GM21381 (cell line): ENCODE measurements around the gene SS18L1.
"Not testable (repeated sequence)": the region's sequence is repeated elsewhere in the genome, so short reads cannot be mapped to it uniquely, and the experiment has no call there.

Source experiments
- ATAC-seq: cut with Tn5 transposase; IDR thresholded peaks from one replicate; pipeline ENCODE4 v1.9.1; 2021; ENCODE audit warnings: mild to moderate bottlenecking, moderate library complexity; ENCODE audit not compliant: unreplicated experiment

Gene SS18L1

GRCh38 chr20:62136283-62137091, 7.1 kb upstream of the SS18L1 start:
- ATAC-seq = no peak

- no peak for ATAC-seq
These were observed 6.5 kb upstream of the SS18L1 start for GRCh38 chr20:62137092-62137384.

- ATAC-seq = no peak
These were observed 5.9 kb upstream of the SS18L1 start for GRCh38 chr20:62137478-62138203.

- no peak for ATAC-seq
These were observed 5.4 kb upstream of the SS18L1 start for GRCh38 chr20:62138204-62138543.

GRCh38 chr20:62138912-62139311, 4.7 kb upstream of the SS18L1 start:
- no peak for ATAC-seq

GRCh38 chr20:62139636-62140035, 3.9 kb upstream of the SS18L1 start:
- ATAC-seq = no peak

GRCh38 chr20:62141043-62141396, 2.5 kb upstream of the SS18L1 start:
- ATAC-seq = no peak

GRCh38 chr20:62141397-62142251, 1.9 kb upstream of the SS18L1 start:
- ATAC-seq = no peak

- peak; percentile 11 for ATAC-seq
These were observed 1.1 kb upstream of the SS18L1 start for GRCh38 chr20:62142252-62143080.

GRCh38 chr20:62143957-62144825, 622 bp downstream of the SS18L1 start:
- ATAC-seq = peak; percentile 27

GRCh38 chr20:62145688-62146018, 2.1 kb downstream of the SS18L1 start:
- ATAC-seq = no peak

- no peak for ATAC-seq
These were observed 2.6 kb downstream of the SS18L1 start for GRCh38 chr20:62146019-62146755.

GRCh38 chr20:62147125-62147524, 3.6 kb downstream of the SS18L1 start:
- no peak for ATAC-seq

GRCh38 chr20:62147528-62147927, 4.0 kb downstream of the SS18L1 start:
- no peak for ATAC-seq

- ATAC-seq = not testable (repeated sequence)
These were observed 4.8 kb downstream of the SS18L1 start for GRCh38 chr20:62148383-62148782.

- no peak for ATAC-seq
These were observed 5.3 kb downstream of the SS18L1 start for GRCh38 chr20:62148908-62149314.

- ATAC-seq = no peak
These were observed 6.2 kb downstream of the SS18L1 start for GRCh38 chr20:62149532-62150309.

GRCh38 chr20:62150310-62150575, 6.7 kb downstream of the SS18L1 start:
- ATAC-seq = no peak

- no peak for ATAC-seq
These were observed 7.7 kb downstream of the SS18L1 start for GRCh38 chr20:62151225-62151624.
